Uterus (tissue), 4 donors: Measurements from ENCODE around the gene HGFAC. TPM values are rescaled to one million over a fixed set of nuclear protein-coding genes. Genes with fewer than 3 reads are reported as not detected.

Experiments
- DNase-seq, 2 donors: peaks; one replicate each; pipeline ENCODE4 v3.0.0-alpha.2; 2019 to 2020
- H3K27ac ChIP-seq, 2 donors: fragments of 200-600 bp; sonication (generic); 1 replicate in 1 of 2; 2 replicates in 1 of 2; pipeline ENCODE4 v1.5.1; 2016 to 2018
- H3K27me3 ChIP-seq, 2 donors: fragments of 200-600 bp; sonication (generic); one replicate each; pipeline ENCODE4 v1.5.1; 2018 to 2019; ENCODE audit warnings: control low read depth in 1 of 2
- H3K36me3 ChIP-seq, 2 donors: fragments of 200-600 bp; sonication (generic); one replicate each; pipeline ENCODE4 v1.5.1; 2019; ENCODE audit warnings: control low read depth in 1 of 2
- H3K4me1 ChIP-seq, 2 donors: fragments of 200-600 bp; sonication (generic); one replicate each; pipeline ENCODE4 v1.5.1; 2018 to 2019; ENCODE audit warnings: control low read depth in 1 of 2
- H3K4me3 ChIP-seq, 2 donors: fragments of 200-600 bp; sonication (generic); 1 replicate in 1 of 2; 2 replicates in 1 of 2; pipeline ENCODE4 v1.5.1; 2018 to 2019; ENCODE audit warnings: mild to moderate bottlenecking in 1 of 2
- H3K9me3 ChIP-seq, 2 donors: fragments of 200-600 bp; sonication (generic); one replicate each; pipeline ENCODE4 v1.5.1; 2019; ENCODE audit warnings: control low read depth in 1 of 2
- POLR2A ChIP-seq, 2 donors: fragments of 450-650 bp; IDR thresholded peaks; one replicate each; pipeline ENCODE4 v1.6.1; 2016; ENCODE audit warnings: antibody characterized with exemption in 2 of 2, mild to moderate bottlenecking in 1 of 2, moderate library complexity in 1 of 2
- intact Hi-C: fragments of 100-400 bp; cut with DNase I; formaldehyde crosslinking; loops from one replicate; pipeline ENCODE4 v1.15.1; 2023; ENCODE audit warnings: low total_unique reads
- total RNA-seq, 4 donors: library from RNA; depleted of rRNA in 3 of 4; stranded (reverse); fragments of >200 nt in 3 of 4; gene quantifications; one replicate each; pipeline versions ENCODE4 v1.1.0 to v1.2.4, GENCODE V29; 2014 to 2023
- TF ChIP-seq, protein P1 (sequence below), 4 experiments: fragments of 200-600 bp in 2 of 4; fragments of 450-650 bp in 2 of 4; sonication (generic) in 2 of 4; IDR thresholded peaks; one replicate each; pipeline ENCODE4 v1.5.1; 2016 to 2019; ENCODE audit warnings: antibody characterized with exemption in 4 of 4, mild to moderate bottlenecking in 2 of 4, moderate library complexity in 1 of 4
- donor health status: DM: yes; HTN: yes; CAD: no.

HGFAC gene
- total RNA-seq, 4 donors from 2014 or later = 0.28 to 3.1 TPM; not detected in 2

- intact Hi-C loops = no loop called here
- DNase-seq = no peak
- Histone ChIP-seq H3K9me3 (no peaks in the 10 kb centered on the region), H3K36me3 (no peaks in the 10 kb centered on the region), H3K4me3 (no peak overlapping the region), H3K4me1 (no peaks in the 10 kb centered on the region), H3K27me3 (no peaks in the 10 kb centered on the region), H3K27ac (no peak overlapping the region)
- no peak for TF ChIP-seq POLR2A (IDR thresholded peaks at IDR 0.05)
- TF ChIP-seq, protein P1, sequence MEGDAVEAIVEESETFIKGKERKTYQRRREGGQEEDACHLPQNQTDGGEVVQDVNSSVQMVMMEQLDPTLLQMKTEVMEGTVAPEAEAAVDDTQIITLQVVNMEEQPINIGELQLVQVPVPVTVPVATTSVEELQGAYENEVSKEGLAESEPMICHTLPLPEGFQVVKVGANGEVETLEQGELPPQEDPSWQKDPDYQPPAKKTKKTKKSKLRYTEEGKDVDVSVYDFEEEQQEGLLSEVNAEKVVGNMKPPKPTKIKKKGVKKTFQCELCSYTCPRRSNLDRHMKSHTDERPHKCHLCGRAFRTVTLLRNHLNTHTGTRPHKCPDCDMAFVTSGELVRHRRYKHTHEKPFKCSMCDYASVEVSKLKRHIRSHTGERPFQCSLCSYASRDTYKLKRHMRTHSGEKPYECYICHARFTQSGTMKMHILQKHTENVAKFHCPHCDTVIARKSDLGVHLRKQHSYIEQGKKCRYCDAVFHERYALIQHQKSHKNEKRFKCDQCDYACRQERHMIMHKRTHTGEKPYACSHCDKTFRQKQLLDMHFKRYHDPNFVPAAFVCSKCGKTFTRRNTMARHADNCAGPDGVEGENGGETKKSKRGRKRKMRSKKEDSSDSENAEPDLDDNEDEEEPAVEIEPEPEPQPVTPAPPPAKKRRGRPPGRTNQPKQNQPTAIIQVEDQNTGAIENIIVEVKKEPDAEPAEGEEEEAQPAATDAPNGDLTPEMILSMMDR (IDR thresholded peaks at IDR 0.05) = peak in 1 of 4 experiments; percentile 5
Observed at GRCh38 chr4:3399277-3400194, 42.2 kb upstream of the HGFAC start.

GRCh38 chr4:3401436-3402171, 40.2 kb upstream of the HGFAC start:
- Histone ChIP-seq H3K36me3 (no peaks in the 10 kb centered on the region), H3K27ac (no peak overlapping the region), H3K27me3 (no peaks in the 10 kb centered on the region), H3K4me1 (no peaks in the 10 kb centered on the region), H3K9me3 (no peaks in the 10 kb centered on the region), H3K4me3 (no peak overlapping the region)
- intact Hi-C loops = no loop called here
- DNase-seq = no peak
- no peak for TF ChIP-seq POLR2A (IDR thresholded peaks at IDR 0.05)
- TF ChIP-seq, protein P1 (IDR thresholded peaks at IDR 0.05) = no peak

GRCh38 chr4:3402491-3403347, 39.0 kb upstream of the HGFAC start:
- Histone ChIP-seq H3K9me3 (no peaks in the 10 kb centered on the region), H3K4me1 (no peaks in the 10 kb centered on the region), H3K36me3 (no peaks in the 10 kb centered on the region), H3K27me3 (no peaks in the 10 kb centered on the region), H3K4me3 (no peak overlapping the region), H3K27ac (no peak overlapping the region)
- no peak for DNase-seq
- intact Hi-C loops = no loop called here
- TF ChIP-seq POLR2A (IDR thresholded peaks at IDR 0.05) = no peak
- TF ChIP-seq, protein P1 (IDR thresholded peaks at IDR 0.05) = no peak

- intact Hi-C loops = no loop called here
- DNase-seq = no peak
- Histone ChIP-seq H3K27ac (no peak overlapping the region), H3K4me3 (no peak overlapping the region), H3K27me3 (no peaks in the 10 kb centered on the region), H3K9me3 (no peaks in the 10 kb centered on the region), H3K36me3 (no peaks in the 10 kb centered on the region), H3K4me1 (no peaks in the 10 kb centered on the region)
- TF ChIP-seq, protein P1 (IDR thresholded peaks at IDR 0.05) = no peak
- TF ChIP-seq POLR2A (IDR thresholded peaks at IDR 0.05) = no peak
Observed at GRCh38 chr4:3403348-3403906, 38.3 kb upstream of the HGFAC start.
